ENCODE measurements around the gene SAMD3.

- TF ChIP-seq CTCF (IDR thresholded peaks at IDR 0.05) (no peak), EP300 (IDR thresholded peaks at IDR 0.05; ENCODE audit: low read depth) (no peak)
Measured at GRCh38 chr6:130240232-130240631, 17.5 kb upstream of the SAMD3 start.

Measured in transverse colon (tissue), 3 donors.